ENCODE data around the gene MEGF6. TPM values are rescaled to one million over a fixed set of nuclear protein-coding genes. Genes with fewer than 3 reads are reported as not detected.

MEGF6 gene
- polyA plus RNA-seq, 1 donor (not counting 4 experiments of a cell fraction or from before 2014, with no cell fraction given) = 0.24 TPM

GRCh38 chr1:3543076-3544039 lies 68.0 kb downstream of the MEGF6 start:
- Histone ChIP-seq H3K9ac (ENCODE audit: control insufficient read depth, extremely low read depth, insufficient read depth, low read length) (peak overlapping the region; percentile 33), H3K27ac (ENCODE audit: control insufficient read depth, insufficient read depth, low read length) (no peak overlapping the region), H4K20me1 (ENCODE audit: control insufficient read depth, extremely low read depth, insufficient read depth, low read length) (no peaks in the 10 kb centered on the region), H3K9me1 (ENCODE audit: control insufficient read depth, extremely low read depth, insufficient read depth, low read length) (no peaks in the 10 kb centered on the region), H3K4me3 (ENCODE audit: control insufficient read depth in 2 of 3, extremely low read depth in 1 of 3, insufficient read depth in 2 of 3, low read depth in 1 of 3, low read length in 3 of 3) (no peak overlapping the region), H3K9me3 (ENCODE audit: control insufficient read depth, low read depth, low read length) (no peaks in the 10 kb centered on the region), H3K79me2 (ENCODE audit: control insufficient read depth, insufficient read depth, low read length) (no peaks in the 10 kb centered on the region), H2AFZ (ENCODE audit: control insufficient read depth, low read length) (peak overlapping the region; percentile 40), H3K4me1 (ENCODE audit: control insufficient read depth, extremely low read depth, insufficient read depth, low read length) (peaks cover 18% of the 10 kb centered on the region), H3K36me3 (ENCODE audit: control insufficient read depth in 2 of 2, extremely low read depth in 1 of 2, insufficient read depth in 2 of 2, low read length in 2 of 2) (no peaks in the 10 kb centered on the region), H3K4me2 (ENCODE audit: control insufficient read depth, extremely low read depth, insufficient read depth, low read depth, low read length) (peak overlapping the region; percentile 45), H3K27me3 (ENCODE audit: control insufficient read depth, extremely low read depth, insufficient read depth, low read length) (peaks cover 7% of the 10 kb centered on the region)
- dilution Hi-C loops (cut with MboI; ENCODE audit: extremely low pct_ligation_motif_present, low sequenced_read_pairs) = loop anchor here (25.0 kb wide), 1 partner anchor 94 kb away; the partner anchor contains the start of gene TPRG1L
- DNase-seq (ENCODE audit: low read depth, low spot score) = no peak
- no peak for FAIRE-seq
- TF ChIP-seq, protein P1, sequence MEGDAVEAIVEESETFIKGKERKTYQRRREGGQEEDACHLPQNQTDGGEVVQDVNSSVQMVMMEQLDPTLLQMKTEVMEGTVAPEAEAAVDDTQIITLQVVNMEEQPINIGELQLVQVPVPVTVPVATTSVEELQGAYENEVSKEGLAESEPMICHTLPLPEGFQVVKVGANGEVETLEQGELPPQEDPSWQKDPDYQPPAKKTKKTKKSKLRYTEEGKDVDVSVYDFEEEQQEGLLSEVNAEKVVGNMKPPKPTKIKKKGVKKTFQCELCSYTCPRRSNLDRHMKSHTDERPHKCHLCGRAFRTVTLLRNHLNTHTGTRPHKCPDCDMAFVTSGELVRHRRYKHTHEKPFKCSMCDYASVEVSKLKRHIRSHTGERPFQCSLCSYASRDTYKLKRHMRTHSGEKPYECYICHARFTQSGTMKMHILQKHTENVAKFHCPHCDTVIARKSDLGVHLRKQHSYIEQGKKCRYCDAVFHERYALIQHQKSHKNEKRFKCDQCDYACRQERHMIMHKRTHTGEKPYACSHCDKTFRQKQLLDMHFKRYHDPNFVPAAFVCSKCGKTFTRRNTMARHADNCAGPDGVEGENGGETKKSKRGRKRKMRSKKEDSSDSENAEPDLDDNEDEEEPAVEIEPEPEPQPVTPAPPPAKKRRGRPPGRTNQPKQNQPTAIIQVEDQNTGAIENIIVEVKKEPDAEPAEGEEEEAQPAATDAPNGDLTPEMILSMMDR (optimal IDR thresholded peaks at IDR 0.05 in 1 of 3, IDR thresholded peaks at IDR 0.05 in 1 of 3, conservative IDR thresholded peaks at IDR 0.05 in 1 of 3; ENCODE audit: extremely low read depth in 1 of 3, insufficient read depth in 2 of 3, low read length in 3 of 3) = no peak
- TF ChIP-seq EZH2 (IDR thresholded peaks at IDR 0.05; ENCODE audit: low read length) = no peak

GRCh38 chr1:3542676-3543075 lies 68.6 kb downstream of the MEGF6 start:
- Histone ChIP-seq H3K9ac (ENCODE audit: control insufficient read depth, extremely low read depth, insufficient read depth, low read length) (no peak overlapping the region), H3K4me2 (ENCODE audit: control insufficient read depth, extremely low read depth, insufficient read depth, low read depth, low read length) (peak overlapping the region; percentile 45), H3K4me1 (ENCODE audit: control insufficient read depth, extremely low read depth, insufficient read depth, low read length) (peaks cover 18% of the 10 kb centered on the region), H3K9me1 (ENCODE audit: control insufficient read depth, extremely low read depth, insufficient read depth, low read length) (no peaks in the 10 kb centered on the region), H3K27ac (ENCODE audit: control insufficient read depth, insufficient read depth, low read length) (no peak overlapping the region), H3K4me3 (ENCODE audit: control insufficient read depth in 2 of 3, extremely low read depth in 1 of 3, insufficient read depth in 2 of 3, low read depth in 1 of 3, low read length in 3 of 3) (no peak overlapping the region), H4K20me1 (ENCODE audit: control insufficient read depth, extremely low read depth, insufficient read depth, low read length) (no peaks in the 10 kb centered on the region), H2AFZ (ENCODE audit: control insufficient read depth, low read length) (peak overlapping the region; percentile 40), H3K27me3 (ENCODE audit: control insufficient read depth, extremely low read depth, insufficient read depth, low read length) (peaks cover 5% of the 10 kb centered on the region), H3K36me3 (ENCODE audit: control insufficient read depth in 2 of 2, extremely low read depth in 1 of 2, insufficient read depth in 2 of 2, low read length in 2 of 2) (no peaks in the 10 kb centered on the region), H3K9me3 (ENCODE audit: control insufficient read depth, low read depth, low read length) (no peaks in the 10 kb centered on the region), H3K79me2 (ENCODE audit: control insufficient read depth, insufficient read depth, low read length) (no peaks in the 10 kb centered on the region)
- dilution Hi-C loops (cut with MboI; ENCODE audit: extremely low pct_ligation_motif_present, low sequenced_read_pairs) = loop anchor here (25.0 kb wide), 1 partner anchor 95 kb away; the partner anchor contains the start of gene TPRG1L
- TF ChIP-seq EZH2 (IDR thresholded peaks at IDR 0.05; ENCODE audit: low read length) = no peak
- TF ChIP-seq, protein P1 (optimal IDR thresholded peaks at IDR 0.05 in 1 of 3, IDR thresholded peaks at IDR 0.05 in 1 of 3, conservative IDR thresholded peaks at IDR 0.05 in 1 of 3; ENCODE audit: extremely low read depth in 1 of 3, insufficient read depth in 2 of 3, low read length in 3 of 3) = no peak
- DNase-seq (ENCODE audit: low read depth, low spot score) = no peak
- FAIRE-seq = no peak
